ENCODE measurements around the gene RBM19.

Gene RBM19

GRCh38 chr12:113874326-113874725 lies 91.8 kb downstream of the RBM19 start:
- no peak for ATAC-seq (ENCODE audit: low read depth)
- Mint-ChIP-seq H3K36me3 (peaks cover 39% of the 10 kb centered on the region), H3K27me3 (no peaks in the 10 kb centered on the region), H3K9me3 (no peaks in the 10 kb centered on the region), H3K4me1 (no peaks in the 10 kb centered on the region), H3K4me3 (no peak overlapping the region), H3K27ac (no peak overlapping the region)
- DNase-seq (ENCODE audit: low spot score in 2 of 2) = no peak

GRCh38 chr12:113873740-113874139 lies 92.4 kb downstream of the RBM19 start:
- Mint-ChIP-seq H3K4me3 (no peak overlapping the region), H3K27me3 (no peaks in the 10 kb centered on the region), H3K27ac (no peak overlapping the region), H3K36me3 (peaks cover 39% of the 10 kb centered on the region), H3K9me3 (no peaks in the 10 kb centered on the region), H3K4me1 (no peaks in the 10 kb centered on the region)
- DNase-seq (ENCODE audit: low spot score in 2 of 2) (no peak), ATAC-seq (ENCODE audit: low read depth) (no peak)

- H3K4me3 Mint-ChIP-seq = no peak overlapping the region
- no peaks in the 10 kb centered on the region for H3K4me1 Mint-ChIP-seq
- H3K36me3 Mint-ChIP-seq = peaks cover 32% of the 10 kb centered on the region
- no peaks in the 10 kb centered on the region for H3K27me3 Mint-ChIP-seq
- no peak overlapping the region for H3K27ac Mint-ChIP-seq
- no peaks in the 10 kb centered on the region for H3K9me3 Mint-ChIP-seq
- ATAC-seq (ENCODE audit: low read depth) = no peak
- no peak for DNase-seq (ENCODE audit: low spot score in 2 of 2)
These were observed 95.2 kb downstream of the RBM19 start for GRCh38 chr12:113870890-113871289.

- H3K9me3 Mint-ChIP-seq = no peaks in the 10 kb centered on the region
- ATAC-seq (ENCODE audit: low read depth) = no peak
- H3K4me1 Mint-ChIP-seq = peaks cover 7% of the 10 kb centered on the region
- H3K36me3 Mint-ChIP-seq = peaks cover 35% of the 10 kb centered on the region
- no peaks in the 10 kb centered on the region for H3K27me3 Mint-ChIP-seq
- H3K27ac Mint-ChIP-seq = no peak overlapping the region
- no peak for DNase-seq (ENCODE audit: low spot score in 2 of 2)
- H3K4me3 Mint-ChIP-seq = no peak overlapping the region
These were observed 96.1 kb downstream of the RBM19 start for GRCh38 chr12:113870035-113870434.

GRCh38 chr12:113868365-113868764 lies 97.8 kb downstream of the RBM19 start:
- no peaks in the 10 kb centered on the region for H3K9me3 Mint-ChIP-seq
- H3K27me3 Mint-ChIP-seq = no peaks in the 10 kb centered on the region
- ATAC-seq (ENCODE audit: low read depth) (no peak), DNase-seq (ENCODE audit: low spot score in 2 of 2) (no peak)
- peaks cover 19% of the 10 kb centered on the region for H3K4me1 Mint-ChIP-seq
- no peak overlapping the region for H3K4me3 Mint-ChIP-seq
- no peak overlapping the region for H3K27ac Mint-ChIP-seq
- peaks cover 25% of the 10 kb centered on the region for H3K36me3 Mint-ChIP-seq

GRCh38 chr12:113867258-113867657 lies 98.9 kb downstream of the RBM19 start:
- no peak for DNase-seq (ENCODE audit: low spot score in 2 of 2)
- H3K4me1 Mint-ChIP-seq = peaks cover 29% of the 10 kb centered on the region
- ATAC-seq (ENCODE audit: low read depth) = no peak

GRCh38 chr12:113866496-113866895 lies 99.6 kb downstream of the RBM19 start:
- H3K27ac Mint-ChIP-seq = no peak overlapping the region
- H3K4me1 Mint-ChIP-seq = peaks cover 35% of the 10 kb centered on the region
- DNase-seq (ENCODE audit: low spot score in 2 of 2) = no peak
- ATAC-seq (ENCODE audit: low read depth) = no peak
- peaks cover 27% of the 10 kb centered on the region for H3K36me3 Mint-ChIP-seq
- no peaks in the 10 kb centered on the region for H3K9me3 Mint-ChIP-seq
- no peak overlapping the region for H3K4me3 Mint-ChIP-seq
- H3K27me3 Mint-ChIP-seq = no peaks in the 10 kb centered on the region

More at GRCh38 chr12:113867258-113867657, 98.9 kb downstream of the RBM19 start:
- Mint-ChIP-seq H3K27ac (no peak overlapping the region), H3K9me3 (no peaks in the 10 kb centered on the region), H3K27me3 (no peaks in the 10 kb centered on the region), H3K36me3 (peaks cover 25% of the 10 kb centered on the region), H3K4me3 (no peak overlapping the region)

- DNase-seq (ENCODE audit: low spot score in 2 of 2) (no peak), ATAC-seq (ENCODE audit: low read depth) (no peak)
- no peak overlapping the region for H3K4me3 Mint-ChIP-seq
- H3K36me3 Mint-ChIP-seq = peaks cover 22% of the 10 kb centered on the region
- no peak overlapping the region for H3K27ac Mint-ChIP-seq
- H3K9me3 Mint-ChIP-seq = no peaks in the 10 kb centered on the region
- H3K4me1 Mint-ChIP-seq = peaks cover 38% of the 10 kb centered on the region
- H3K27me3 Mint-ChIP-seq = no peaks in the 10 kb centered on the region
These were observed 102.7 kb downstream of the RBM19 start for GRCh38 chr12:113863455-113863845.

- H3K9me3 Mint-ChIP-seq = no peaks in the 10 kb centered on the region
- ATAC-seq (ENCODE audit: low read depth) (peak; percentile 66), DNase-seq (ENCODE audit: low spot score in 2 of 2) (no peak)
- peaks cover 26% of the 10 kb centered on the region for H3K36me3 Mint-ChIP-seq
- peaks cover 38% of the 10 kb centered on the region for H3K4me1 Mint-ChIP-seq
- H3K4me3 Mint-ChIP-seq = peak overlapping the region; percentile 58
- H3K27me3 Mint-ChIP-seq = no peaks in the 10 kb centered on the region
- H3K27ac Mint-ChIP-seq = peak overlapping the region; percentile 81
These were observed 103.3 kb downstream of the RBM19 start for GRCh38 chr12:113862590-113863454.

GRCh38 chr12:113861708-113862312 lies 104.3 kb downstream of the RBM19 start:
- Mint-ChIP-seq H3K27ac (peak overlapping the region; percentile 81), H3K4me1 (peaks cover 38% of the 10 kb centered on the region), H3K27me3 (no peaks in the 10 kb centered on the region), H3K9me3 (no peaks in the 10 kb centered on the region), H3K4me3 (peak overlapping the region; percentile 58), H3K36me3 (peaks cover 32% of the 10 kb centered on the region)
- no peak for DNase-seq (ENCODE audit: low spot score in 2 of 2)
- ATAC-seq (ENCODE audit: low read depth) = no peak

GRCh38 chr12:113860950-113861349 lies 105.2 kb downstream of the RBM19 start:
- no peak for DNase-seq (ENCODE audit: low spot score in 2 of 2)
- peaks cover 38% of the 10 kb centered on the region for H3K4me1 Mint-ChIP-seq
- H3K4me3 Mint-ChIP-seq = no peak overlapping the region
- ATAC-seq (ENCODE audit: low read depth) = no peak
- no peak overlapping the region for H3K27ac Mint-ChIP-seq
- H3K36me3 Mint-ChIP-seq = peaks cover 38% of the 10 kb centered on the region
- no peaks in the 10 kb centered on the region for H3K9me3 Mint-ChIP-seq
- no peaks in the 10 kb centered on the region for H3K27me3 Mint-ChIP-seq

GRCh38 chr12:113860059-113860820 lies 105.9 kb downstream of the RBM19 start:
- peaks cover 33% of the 10 kb centered on the region for H3K4me1 Mint-ChIP-seq
- ATAC-seq (ENCODE audit: low read depth) (no peak), DNase-seq (ENCODE audit: low spot score in 2 of 2) (no peak)
- H3K4me3 Mint-ChIP-seq = no peak overlapping the region
- no peak overlapping the region for H3K27ac Mint-ChIP-seq
- H3K36me3 Mint-ChIP-seq = peaks cover 35% of the 10 kb centered on the region
- H3K27me3 Mint-ChIP-seq = no peaks in the 10 kb centered on the region
- H3K9me3 Mint-ChIP-seq = no peaks in the 10 kb centered on the region

- DNase-seq (ENCODE audit: low spot score in 2 of 2) (no peak), ATAC-seq (ENCODE audit: low read depth) (no peak)
- H3K9me3 Mint-ChIP-seq = no peaks in the 10 kb centered on the region
- H3K27me3 Mint-ChIP-seq = no peaks in the 10 kb centered on the region
- H3K4me1 Mint-ChIP-seq = peaks cover 21% of the 10 kb centered on the region
- H3K36me3 Mint-ChIP-seq = peaks cover 34% of the 10 kb centered on the region
- no peak overlapping the region for H3K27ac Mint-ChIP-seq
- no peak overlapping the region for H3K4me3 Mint-ChIP-seq
These were observed 107.2 kb downstream of the RBM19 start for GRCh38 chr12:113858841-113859386.

- H3K4me3 Mint-ChIP-seq = no peak overlapping the region
- peaks cover 41% of the 10 kb centered on the region for H3K36me3 Mint-ChIP-seq
- DNase-seq (ENCODE audit: low spot score in 2 of 2) = no peak
- H3K27ac Mint-ChIP-seq = no peak overlapping the region
- peaks cover 10% of the 10 kb centered on the region for H3K4me1 Mint-ChIP-seq
- ATAC-seq (ENCODE audit: low read depth) = no peak
- no peaks in the 10 kb centered on the region for H3K9me3 Mint-ChIP-seq
- H3K27me3 Mint-ChIP-seq = no peaks in the 10 kb centered on the region
These were observed 108.8 kb downstream of the RBM19 start for GRCh38 chr12:113857371-113857770.
